GM23338 (cell line): ENCODE measurements around the gene CSGALNACT2. TPM values are rescaled to one million over a fixed set of nuclear protein-coding genes. Genes with fewer than 3 reads are reported as not detected.

ENCODE experiments used
- ATAC-seq: fragments of 200-7000 bp; cut with Tn5 transposase; 3 replicates; pipeline ENCODE4 v1.9.1; 2020
- DNase-seq: peaks from one replicate; pipeline ENCODE4 v3.0.0-alpha.2; 2015; ENCODE audit warnings: low spot score
- H2AFZ ChIP-seq: fragments of 200-600 bp; sonication (generic); 2 replicates; pipeline ENCODE4 v1.8.0; 2016; ENCODE audit warnings: antibody characterized with exemption, mild to moderate bottlenecking, moderate library complexity
- H3F3A ChIP-seq: fragments of 200-600 bp; sonication (generic); replicated peaks from 2 replicates; pipeline ENCODE4 v1.8.0; 2017; ENCODE audit warnings: antibody characterized with exemption, mixed run types, low read depth
- H3K27ac ChIP-seq: fragments of 200-600 bp; sonication (generic); 2 replicates; pipeline ENCODE4 v1.6.1; 2016; ENCODE audit warnings: low read depth
- H3K27me3 ChIP-seq: fragments of 200-600 bp; sonication (generic); 2 replicates; pipeline ENCODE4 v1.8.0; 2016; ENCODE audit warnings: mild to moderate bottlenecking, mixed run types, moderate library complexity; ENCODE audit not compliant: insufficient read depth
- H3K36me3 ChIP-seq: fragments of 200-600 bp; sonication (generic); 2 replicates; pipeline ENCODE4 v1.8.0; 2016; ENCODE audit warnings: mild to moderate bottlenecking; ENCODE audit not compliant: insufficient read depth
- H3K4me1 ChIP-seq: fragments of 200-600 bp; sonication (generic); 2 replicates; pipeline ENCODE4 v1.8.0; 2016; ENCODE audit warnings: mild to moderate bottlenecking, moderate library complexity; ENCODE audit not compliant: insufficient read depth
- H3K4me2 ChIP-seq: fragments of 200-600 bp; sonication (generic); 2 replicates; pipeline ENCODE4 v1.7.1; 2017; ENCODE audit warnings: mixed run types
- H3K4me3 ChIP-seq: fragments of 200-600 bp; sonication (generic); 2 replicates; pipeline ENCODE4 v1.6.1; 2016; ENCODE audit warnings: mixed run types
- H3K79me2 ChIP-seq: fragments of 200-600 bp; sonication (generic); replicated peaks from 2 replicates; pipeline ENCODE4 v1.8.0; 2017; ENCODE audit warnings: mild to moderate bottlenecking; ENCODE audit not compliant: insufficient read depth
- H3K9me2 ChIP-seq: fragments of 200-600 bp; sonication (generic); 2 replicates; pipeline ENCODE4 v1.8.0; 2017; ENCODE audit not compliant: insufficient read depth
- H4K20me1 ChIP-seq: fragments of 200-600 bp; sonication (generic); replicated peaks from 2 replicates; pipeline ENCODE4 v1.8.0; 2017; ENCODE audit warnings: mild to moderate bottlenecking; ENCODE audit not compliant: insufficient read depth
- H3K27ac Mint-ChIP-seq: 2 replicates; pipeline ENCODE4 v1.8.0; 2020; ENCODE audit warnings: inconsistent platforms, mild to moderate bottlenecking, moderate library complexity, mixed read lengths
- H3K27me3 Mint-ChIP-seq: 3 replicates; pipeline ENCODE4 v1.8.0; 2022; ENCODE audit warnings: low read depth, mild to moderate bottlenecking, moderate library complexity, mixed read lengths, inconsistent platforms; ENCODE audit not compliant: insufficient read depth, poor library complexity
- H3K36me3 Mint-ChIP-seq: 3 replicates; pipeline ENCODE4 v1.8.0; 2021; ENCODE audit warnings: low read depth, mild to moderate bottlenecking, inconsistent platforms, moderate library complexity, mixed read lengths
- H3K4me1 Mint-ChIP-seq: 3 replicates; pipeline ENCODE4 v1.8.0; 2020; ENCODE audit warnings: mild to moderate bottlenecking, inconsistent platforms, mixed read lengths
- H3K4me3 Mint-ChIP-seq: 3 replicates; pipeline ENCODE4 v1.8.0; 2021; ENCODE audit warnings: moderate library complexity, mild to moderate bottlenecking, inconsistent platforms, mixed read lengths
- H3K9me3 Mint-ChIP-seq: 3 replicates; pipeline ENCODE4 v1.8.0; 2020; ENCODE audit warnings: moderate library complexity, mild to moderate bottlenecking, inconsistent platforms, mixed read lengths
- CREB1 ChIP-seq: fragments of 250-450 bp; sonication (Bioruptor Pico); IDR thresholded peaks from 2 replicates; pipeline ENCODE4 v1.5.0; 2020; ENCODE audit warnings: low read depth, mild to moderate bottlenecking, moderate library complexity
- CTCF ChIP-seq, 2 experiments: fragments of 200-600 bp in 1 of 2; sonication (generic) in 1 of 2; conservative IDR thresholded peaks; 2 replicates each; pipeline versions ENCODE4 v1.5.1 to v1.6.1; 2016 to 2017; ENCODE audit warnings: antibody characterized with exemption in 2 of 2, low read depth in 2 of 2, mild to moderate bottlenecking in 2 of 2, moderate library complexity in 1 of 2
- ETS1 ChIP-seq: IDR thresholded peaks from 2 replicates; pipeline ENCODE4 v1.6.1; 2016; ENCODE audit warnings: antibody characterized with exemption
- EZH2 ChIP-seq: fragments of 200-600 bp; sonication (generic); IDR thresholded peaks from one replicate; pipeline ENCODE4 v1.8.0; 2017; ENCODE audit warnings: antibody characterized with exemption, mild to moderate bottlenecking, low read depth; ENCODE audit not compliant: unreplicated experiment
- EZH2phosphoT487 ChIP-seq: fragments of 200-600 bp; sonication (generic); IDR thresholded peaks from one replicate; pipeline ENCODE4 v1.8.1; 2018; ENCODE audit warnings: antibody characterized with exemption; ENCODE audit not compliant: unreplicated experiment
- JUNB ChIP-seq: IDR thresholded peaks from one replicate; pipeline ENCODE4 v1.6.1; 2016; ENCODE audit warnings: antibody characterized with exemption; ENCODE audit not compliant: unreplicated experiment
- NANOG ChIP-seq: IDR thresholded peaks from 2 replicates; pipeline ENCODE4 v1.6.1; 2016; ENCODE audit warnings: antibody characterized with exemption, borderline replicate concordance
- POLR2AphosphoS5 ChIP-seq: IDR thresholded peaks from 2 replicates; pipeline ENCODE4 v1.6.1; 2016; ENCODE audit warnings: antibody characterized with exemption, low read depth
- REST ChIP-seq: IDR thresholded peaks from one replicate; pipeline ENCODE4 v1.6.1; 2018; ENCODE audit warnings: antibody characterized with exemption; ENCODE audit not compliant: unreplicated experiment
- STAT1 ChIP-seq: IDR thresholded peaks from one replicate; pipeline ENCODE4 v1.6.1; 2016; ENCODE audit warnings: antibody characterized with exemption; ENCODE audit not compliant: unreplicated experiment
- ZNF114 ChIP-seq: fragments of 250-450 bp; sonication (Bioruptor Pico); IDR thresholded peaks from 2 replicates; pipeline ENCODE4 v1.5.0; 2020; ENCODE audit warnings: mild to moderate bottlenecking, moderate library complexity
- ZNF331 ChIP-seq: fragments of 250-450 bp; sonication (Bioruptor Pico); IDR thresholded peaks from 2 replicates; pipeline ENCODE4 v1.5.0; 2020; ENCODE audit warnings: low read depth, mild to moderate bottlenecking, moderate library complexity
- polyA plus RNA-seq: library from polyadenylated mRNA; unstranded; fragments of >200 nt; fragmentation: Nextera tagmentation; extraction: Ambion mirVana; gene quantifications from 2 replicates; pipeline ENCODE4 v1.2.1, GENCODE V29; 2016
- total RNA-seq: library from RNA; depleted of rRNA; stranded (reverse); fragments of >200 nt; shearing (Covaris generic); gene quantifications from 2 replicates; pipeline ENCODE4 v1.2.3, GENCODE V29; 2014
- TF ChIP-seq, protein P1 (sequence below): fragments of 250-450 bp; sonication (Bioruptor Pico); IDR thresholded peaks from 2 replicates; pipeline ENCODE4 v1.5.0; 2020; ENCODE audit warnings: mild to moderate bottlenecking, moderate library complexity

The CSGALNACT2 gene
- total and polyA plus RNA-seq, 2 experiments from 2014 or later: 3.0 to 4.6 TPM

DNA sequence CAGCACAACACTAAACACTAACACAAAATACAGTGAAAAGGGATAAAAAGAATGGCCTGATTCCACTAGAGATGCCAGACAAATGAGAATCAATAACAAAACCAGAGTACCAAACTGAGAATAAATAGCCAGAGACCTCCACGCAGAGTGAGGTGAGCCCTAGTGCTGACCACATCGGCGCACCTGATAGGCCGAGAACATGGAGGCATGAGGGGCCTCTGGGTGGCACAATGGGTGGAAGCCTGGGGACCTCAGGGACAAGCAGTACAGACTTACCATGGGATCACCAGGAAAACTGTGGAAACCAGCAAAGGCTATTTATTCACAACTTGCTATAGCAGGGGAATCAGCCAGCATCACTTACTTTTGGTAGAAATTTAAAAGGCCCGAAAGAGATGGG, 1.8 kb upstream of the CSGALNACT2 start:
- no peaks in the 10 kb centered on the region; the same call in 2 of the 3 replicates for H3K9me3 Mint-ChIP-seq
- peaks cover 14% of the 10 kb centered on the region for H3K27me3 Mint-ChIP-seq
- H3K27me3 ChIP-seq: peaks cover 34% of the 10 kb centered on the region
- ATAC-seq (no peak), DNase-seq (no peak)
- peak overlapping the region; percentile 88 for H3K4me3 Mint-ChIP-seq
- H2AFZ ChIP-seq: no peak overlapping the region
- H3K27ac Mint-ChIP-seq: no peak overlapping the region
- peaks cover 9% of the 10 kb centered on the region; the same call in 2 of the 3 replicates for H3K4me1 Mint-ChIP-seq
- TF ChIP-seq EZH2phosphoT487 (no peak), REST (no peak), NANOG (no peak), CREB1 (no peak), STAT1 (no peak), POLR2AphosphoS5 (no peak), CTCF (conservative IDR thresholded peaks at IDR 0.05; ENCODE audit: low read depth in 2 of 2) (no peak), ZNF114 (CRISPR knock-in tag) (no peak), JUNB (no peak), ETS1 (no peak), ZNF331 (CRISPR knock-in tag) (no peak), EZH2 (no peak)
- TF ChIP-seq, protein P1, sequence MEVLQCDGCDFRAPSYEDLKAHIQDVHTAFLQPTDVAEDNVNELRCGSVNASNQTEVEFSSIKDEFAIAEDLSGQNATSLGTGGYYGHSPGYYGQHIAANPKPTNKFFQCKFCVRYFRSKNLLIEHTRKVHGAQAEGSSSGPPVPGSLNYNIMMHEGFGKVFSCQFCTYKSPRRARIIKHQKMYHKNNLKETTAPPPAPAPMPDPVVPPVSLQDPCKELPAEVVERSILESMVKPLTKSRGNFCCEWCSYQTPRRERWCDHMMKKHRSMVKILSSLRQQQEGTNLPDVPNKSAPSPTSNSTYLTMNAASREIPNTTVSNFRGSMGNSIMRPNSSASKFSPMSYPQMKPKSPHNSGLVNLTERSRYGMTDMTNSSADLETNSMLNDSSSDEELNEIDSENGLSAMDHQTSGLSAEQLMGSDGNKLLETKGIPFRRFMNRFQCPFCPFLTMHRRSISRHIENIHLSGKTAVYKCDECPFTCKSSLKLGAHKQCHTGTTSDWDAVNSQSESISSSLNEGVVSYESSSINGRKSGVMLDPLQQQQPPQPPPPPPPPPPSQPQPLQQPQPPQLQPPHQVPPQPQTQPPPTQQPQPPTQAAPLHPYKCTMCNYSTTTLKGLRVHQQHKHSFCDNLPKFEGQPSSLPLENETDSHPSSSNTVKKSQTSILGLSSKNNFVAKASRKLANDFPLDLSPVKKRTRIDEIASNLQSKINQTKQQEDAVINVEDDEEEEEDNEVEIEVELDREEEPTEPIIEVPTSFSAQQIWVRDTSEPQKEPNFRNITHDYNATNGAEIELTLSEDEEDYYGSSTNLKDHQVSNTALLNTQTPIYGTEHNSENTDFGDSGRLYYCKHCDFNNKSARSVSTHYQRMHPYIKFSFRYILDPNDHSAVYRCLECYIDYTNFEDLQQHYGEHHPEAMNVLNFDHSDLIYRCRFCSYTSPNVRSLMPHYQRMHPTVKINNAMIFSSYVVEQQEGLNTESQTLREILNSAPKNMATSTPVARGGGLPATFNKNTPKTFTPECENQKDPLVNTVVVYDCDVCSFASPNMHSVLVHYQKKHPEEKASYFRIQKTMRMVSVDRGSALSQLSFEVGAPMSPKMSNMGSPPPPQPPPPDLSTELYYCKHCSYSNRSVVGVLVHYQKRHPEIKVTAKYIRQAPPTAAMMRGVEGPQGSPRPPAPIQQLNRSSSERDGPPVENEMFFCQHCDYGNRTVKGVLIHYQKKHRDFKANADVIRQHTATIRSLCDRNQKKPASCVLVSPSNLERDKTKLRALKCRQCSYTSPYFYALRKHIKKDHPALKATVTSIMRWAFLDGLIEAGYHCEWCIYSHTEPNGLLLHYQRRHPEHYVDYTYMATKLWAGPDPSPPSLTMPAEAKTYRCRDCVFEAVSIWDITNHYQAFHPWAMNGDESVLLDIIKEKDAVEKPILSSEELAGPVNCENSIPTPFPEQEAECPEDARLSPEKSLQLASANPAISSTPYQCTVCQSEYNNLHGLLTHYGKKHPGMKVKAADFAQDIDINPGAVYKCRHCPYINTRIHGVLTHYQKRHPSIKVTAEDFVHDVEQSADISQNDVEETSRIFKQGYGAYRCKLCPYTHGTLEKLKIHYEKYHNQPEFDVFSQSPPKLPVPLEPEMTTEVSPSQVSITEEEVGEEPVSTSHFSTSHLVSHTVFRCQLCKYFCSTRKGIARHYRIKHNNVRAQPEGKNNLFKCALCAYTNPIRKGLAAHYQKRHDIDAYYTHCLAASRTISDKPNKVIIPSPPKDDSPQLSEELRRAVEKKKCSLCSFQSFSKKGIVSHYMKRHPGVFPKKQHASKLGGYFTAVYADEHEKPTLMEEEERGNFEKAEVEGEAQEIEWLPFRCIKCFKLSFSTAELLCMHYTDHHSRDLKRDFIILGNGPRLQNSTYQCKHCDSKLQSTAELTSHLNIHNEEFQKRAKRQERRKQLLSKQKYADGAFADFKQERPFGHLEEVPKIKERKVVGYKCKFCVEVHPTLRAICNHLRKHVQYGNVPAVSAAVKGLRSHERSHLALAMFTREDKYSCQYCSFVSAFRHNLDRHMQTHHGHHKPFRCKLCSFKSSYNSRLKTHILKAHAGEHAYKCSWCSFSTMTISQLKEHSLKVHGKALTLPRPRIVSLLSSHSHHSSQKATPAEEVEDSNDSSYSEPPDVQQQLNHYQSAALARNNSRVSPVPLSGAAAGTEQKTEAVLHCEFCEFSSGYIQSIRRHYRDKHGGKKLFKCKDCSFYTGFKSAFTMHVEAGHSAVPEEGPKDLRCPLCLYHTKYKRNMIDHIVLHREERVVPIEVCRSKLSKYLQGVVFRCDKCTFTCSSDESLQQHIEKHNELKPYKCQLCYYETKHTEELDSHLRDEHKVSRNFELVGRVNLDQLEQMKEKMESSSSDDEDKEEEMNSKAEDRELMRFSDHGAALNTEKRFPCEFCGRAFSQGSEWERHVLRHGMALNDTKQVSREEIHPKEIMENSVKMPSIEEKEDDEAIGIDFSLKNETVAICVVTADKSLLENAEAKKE: no peak
- H3F3A ChIP-seq: 0 out of 2 replicates have a peak, but pooled peaks cover 4% of the 10 kb centered on the region
- H3K36me3 ChIP-seq: no peaks in the 10 kb centered on the region
- no peaks in the 10 kb centered on the region for H3K36me3 Mint-ChIP-seq
- H3K4me1 ChIP-seq: 0 out of 2 replicates have a peak, but pooled peaks cover 3% of the 10 kb centered on the region
- peaks cover 9% of the 10 kb centered on the region for H4K20me1 ChIP-seq
- H3K79me2 ChIP-seq: peaks cover 17% of the 10 kb centered on the region
- H3K4me3 ChIP-seq: no peak overlapping the region
- no peaks in the 10 kb centered on the region for H3K9me2 ChIP-seq
- H3K4me2 ChIP-seq: no peak overlapping the region
- no peak overlapping the region for H3K27ac ChIP-seq
